ENCODE results near the gene TBC1D28.
"Not testable (repeated sequence)": the region's sequence is repeated elsewhere in the genome, so short reads cannot be mapped to it uniquely, and the experiment has no call there.

GRCh38 chr17:18668625-18669024 is 24.4 kb upstream of the TBC1D28 start:
- TF ChIP-seq CTCF, POLR2AphosphoS5, POLR2A, EP300 (IDR thresholded peaks at IDR 0.05): not testable (repeated sequence)

Measured in sigmoid colon (tissue), 4 donors.